Muscle of arm (tissue), 12 donors: ENCODE data around the gene FGF8. TPM values are rescaled to one million over a fixed set of nuclear protein-coding genes. Genes with fewer than 3 reads are reported as not detected.
A peak's percentile ranks its signal among the peaks of the same experiment; 100 is the strongest.

Experiments
- DNase-seq: peaks from one replicate; pipeline ENCODE4 v3.0.0-alpha.2; 2013
- polyA plus RNA-seq, 12 donors: library from polyadenylated mRNA; unstranded; fragments of 120-200 nt; gene quantifications; one replicate each; pipeline ENCODE4 v1.2.1, GENCODE V29; 2013; ENCODE audit not compliant: insufficient read length in 12 of 12

The FGF8 gene
- polyA plus RNA-seq, 12 donors = 0.21 to 0.60 (median 0.31) TPM; not detected in 4

DNA sequence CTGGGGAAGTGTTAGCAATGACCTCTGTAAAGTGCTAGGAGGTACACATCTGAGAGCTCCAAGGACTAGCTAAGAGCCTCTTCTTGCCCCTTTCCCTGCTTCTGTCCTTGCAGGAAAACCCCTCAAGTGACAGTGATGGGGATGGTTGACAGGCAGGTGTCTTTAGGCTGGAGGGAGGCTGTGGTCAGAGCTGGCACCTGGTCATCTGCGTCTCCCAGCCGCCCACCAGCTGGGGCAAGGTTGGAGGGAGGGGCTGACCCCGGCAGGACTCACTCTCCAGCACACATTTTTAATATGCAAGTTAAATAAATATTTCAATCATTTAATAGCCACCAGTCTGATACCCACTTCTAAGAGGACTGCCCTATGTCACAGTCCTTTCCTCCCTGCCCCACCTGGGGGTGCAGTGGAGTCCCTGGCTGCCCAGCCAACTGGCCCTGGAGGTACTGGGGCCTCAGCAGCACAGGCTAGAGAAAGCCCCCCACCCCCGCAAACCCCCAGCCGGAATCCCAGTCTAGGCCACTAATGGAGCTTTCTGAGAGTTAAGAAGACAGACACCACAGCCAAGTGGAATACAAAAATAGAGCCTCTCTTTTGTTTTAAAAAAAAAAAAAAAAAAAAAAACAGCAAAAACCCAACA is 6.3 kb downstream of the FGF8 start:
- DNase-seq = no peak

DNA sequence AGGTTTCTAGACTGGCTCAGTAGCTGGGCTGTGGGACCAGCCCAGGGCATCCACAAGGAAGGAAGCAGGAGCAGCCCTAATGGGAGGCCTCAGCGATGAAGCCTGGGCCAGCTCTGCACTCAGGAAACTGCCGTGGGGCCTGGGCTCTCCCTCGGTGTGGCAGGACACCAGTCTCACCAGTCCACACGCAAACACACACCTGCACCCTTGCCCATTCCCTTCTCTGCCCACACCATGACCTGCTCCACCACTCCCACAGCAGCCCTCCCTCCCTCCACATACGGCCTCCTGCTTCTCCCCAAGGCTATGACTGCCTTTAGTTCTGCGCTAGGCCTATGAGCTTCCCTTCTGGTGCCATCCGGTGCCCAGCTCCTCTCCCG is 7.1 kb downstream of the FGF8 start:
- no peak for DNase-seq

DNA sequence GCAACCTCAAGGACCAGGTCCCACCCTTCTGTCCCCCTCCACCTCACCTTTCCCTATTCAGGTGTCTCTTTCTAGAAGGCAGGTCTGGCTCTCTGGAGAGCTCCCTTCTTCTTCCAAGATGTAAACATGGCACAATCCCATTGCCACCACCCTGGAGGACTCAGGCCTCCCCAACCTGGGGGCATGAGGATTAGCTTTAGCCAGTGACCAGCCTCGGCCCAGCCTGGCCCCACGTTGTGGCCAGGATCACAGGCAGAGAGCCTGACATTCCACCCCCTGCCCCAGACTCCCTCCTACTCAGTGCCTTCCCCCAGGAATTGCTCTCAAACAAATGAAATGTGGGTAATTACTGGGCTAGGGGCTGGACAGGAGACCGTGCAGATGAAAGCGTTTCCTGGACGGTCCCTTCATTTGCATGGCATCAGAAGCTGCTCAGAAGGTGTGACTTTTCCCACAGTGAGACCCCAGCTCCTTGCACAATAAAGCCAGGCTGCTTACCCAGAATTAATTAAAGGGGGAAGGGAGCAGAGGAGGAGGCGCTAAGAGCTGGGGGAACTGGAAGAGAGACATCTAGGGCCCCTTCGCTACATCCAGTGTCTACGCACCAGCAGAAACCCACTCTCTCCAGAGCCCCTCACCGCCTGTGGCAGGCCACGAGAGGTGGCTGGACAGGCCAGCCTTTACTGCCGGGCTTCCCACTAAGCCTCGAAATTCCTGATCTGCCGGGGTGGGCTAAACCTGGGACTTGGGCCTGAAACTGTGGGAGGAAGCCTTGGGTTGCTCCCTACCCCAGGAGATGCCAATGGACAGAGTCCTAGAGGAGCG is 7.7 kb downstream of the FGF8 start:
- no peak for DNase-seq

DNA sequence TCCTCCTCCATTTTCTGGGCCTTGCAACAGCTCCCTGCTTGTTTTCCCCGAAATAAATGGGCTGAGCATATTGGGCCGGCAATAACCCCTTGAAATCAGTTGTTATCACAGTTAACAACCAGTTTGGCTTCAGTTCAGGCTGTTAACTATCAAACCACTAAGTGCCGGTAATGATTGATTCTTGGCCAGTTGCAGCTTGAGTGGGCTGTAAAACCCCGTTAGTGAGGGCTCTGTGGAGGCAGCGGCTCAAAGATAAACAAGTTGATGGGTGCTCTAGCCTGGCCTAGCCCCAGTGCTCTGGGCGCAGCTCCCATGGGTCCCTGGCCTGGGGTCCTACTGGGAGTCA is 8.3 kb downstream of the FGF8 start:
- DNase-seq = no peak

DNA sequence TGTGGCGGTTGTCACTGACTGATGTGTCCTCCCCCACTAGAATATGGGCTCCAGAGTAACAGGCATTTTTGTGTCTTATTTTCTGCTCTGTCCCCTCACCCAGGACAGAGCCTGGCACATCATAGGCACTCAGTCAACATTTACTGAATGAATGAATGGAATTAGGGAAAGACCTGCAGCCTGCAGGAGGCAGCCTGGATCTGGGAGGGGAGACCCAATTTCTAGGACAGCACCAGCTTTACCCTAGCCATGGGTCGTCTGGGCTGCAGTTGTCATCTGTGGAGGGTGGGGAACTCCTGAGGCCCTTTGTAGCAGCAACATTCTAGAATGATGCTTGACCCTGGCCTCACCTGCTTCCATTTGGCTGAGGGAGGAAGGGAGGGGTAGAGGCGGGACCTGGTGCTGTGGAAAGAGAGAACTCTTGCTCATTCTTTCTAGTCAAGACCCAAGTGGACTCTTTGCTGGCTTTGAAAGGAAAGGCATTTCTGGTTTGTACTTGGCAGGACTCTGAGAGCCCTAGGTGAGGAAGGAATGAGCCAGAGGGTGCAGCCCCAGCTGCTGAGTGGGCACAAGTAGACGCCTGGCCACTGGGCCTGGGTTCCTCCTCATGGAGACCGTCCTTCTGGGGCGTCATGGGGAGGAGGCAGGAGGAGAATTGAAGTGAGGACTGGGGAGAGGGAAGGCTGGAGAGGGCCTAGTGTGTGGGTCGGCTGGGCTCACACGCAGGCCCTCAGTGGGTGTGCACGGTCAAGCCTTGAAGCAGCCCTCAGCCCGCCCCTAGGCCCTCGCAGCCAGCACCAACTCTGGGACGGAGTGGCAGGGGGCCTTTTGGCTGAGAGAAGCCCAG is 8.9 kb downstream of the FGF8 start:
- DNase-seq = no peak

DNA sequence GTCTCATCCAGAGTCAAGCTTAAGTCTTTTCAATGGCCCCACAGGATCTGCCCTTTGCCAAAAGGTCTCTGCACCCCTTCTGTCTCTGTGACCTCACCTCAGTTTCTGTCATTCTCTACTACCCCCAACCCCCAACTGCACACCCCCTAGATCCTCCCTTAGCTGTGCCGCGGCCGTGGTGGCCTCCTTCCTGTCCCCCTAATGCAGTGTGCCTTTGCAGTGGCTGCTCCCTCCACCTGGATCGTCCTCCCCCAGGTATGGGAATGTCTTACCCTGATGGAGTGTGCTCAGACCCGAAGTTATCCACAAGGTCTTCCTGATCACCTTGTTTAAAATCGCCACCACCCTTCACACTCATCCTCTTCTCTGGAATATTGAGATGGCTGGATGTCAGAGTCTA is 9.6 kb downstream of the FGF8 start:
- DNase-seq = no peak

DNA sequence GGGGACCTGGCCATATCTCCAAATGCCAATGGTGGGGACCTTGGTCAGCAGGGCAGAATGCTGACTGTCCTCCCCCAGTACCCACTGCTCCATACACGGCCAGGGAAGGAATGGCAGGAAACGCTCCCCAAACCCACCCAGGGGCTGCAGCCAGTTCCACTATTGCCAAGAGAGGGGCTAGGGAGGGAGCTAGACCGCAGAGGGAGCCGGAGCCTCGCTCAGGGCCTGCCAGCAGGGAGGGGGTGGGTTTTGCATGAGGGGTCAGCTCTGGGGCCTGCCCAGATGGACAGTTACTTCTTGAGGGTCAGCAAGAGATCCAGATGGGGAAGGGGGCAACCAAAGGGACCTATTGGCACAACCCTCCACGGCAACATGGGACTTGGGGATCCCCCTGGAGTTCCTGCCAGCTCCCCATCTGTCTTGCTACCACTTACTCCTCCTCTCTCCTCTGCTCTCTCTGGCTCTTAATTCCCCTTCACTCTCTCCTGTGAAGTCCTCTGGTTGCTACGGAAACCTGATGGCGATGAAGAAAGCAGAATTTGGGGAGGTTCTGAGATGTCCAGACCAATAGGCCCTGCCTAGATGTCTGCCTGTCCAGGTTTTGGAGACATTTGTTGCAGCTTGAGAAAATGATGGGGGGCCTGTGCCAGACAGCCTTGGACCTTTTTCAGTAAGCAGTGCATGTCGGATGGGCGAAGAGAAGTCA is 12.6 kb downstream of the FGF8 start:
- no peak for DNase-seq

DNA sequence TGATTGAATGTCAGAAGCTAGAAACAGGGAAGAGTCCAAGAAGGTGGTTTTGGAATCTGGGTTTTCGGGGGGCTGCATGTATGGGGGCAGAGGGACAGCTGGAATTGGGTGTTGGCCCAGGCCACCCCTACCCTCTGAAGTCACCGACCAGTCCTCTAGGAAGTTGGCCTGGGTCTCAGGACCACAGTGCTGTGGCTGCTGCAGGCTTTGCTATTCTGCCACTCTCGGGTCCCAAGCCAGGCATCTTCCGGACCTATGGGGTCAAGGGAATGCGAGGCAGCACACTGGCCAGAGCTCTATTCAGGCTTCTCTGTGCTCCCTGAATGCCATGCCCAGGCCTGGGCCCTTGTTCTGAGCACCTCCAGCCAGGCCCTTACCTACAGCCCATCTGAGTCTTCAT is 13.2 kb downstream of the FGF8 start:
- DNase-seq = no peak

DNA sequence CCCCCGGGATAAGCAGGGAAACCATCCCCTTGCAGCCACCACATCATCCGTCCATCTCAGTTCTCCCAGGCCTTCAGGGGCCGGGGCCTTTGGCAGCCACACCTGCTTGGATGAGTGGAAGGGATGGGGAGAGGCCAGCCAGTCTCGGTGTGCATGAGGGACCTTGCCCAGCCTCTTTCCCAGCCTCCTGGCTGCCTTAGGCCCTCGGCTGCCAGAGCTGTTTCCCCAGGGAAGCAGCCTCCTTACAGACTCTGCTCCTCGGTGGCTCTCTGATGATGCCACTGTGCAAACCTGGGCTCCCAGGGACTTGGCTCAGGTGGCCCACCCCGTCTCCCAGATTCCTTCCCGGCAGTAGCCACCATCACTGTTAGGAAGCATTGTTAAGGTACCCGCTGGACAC is 14.7 kb downstream of the FGF8 start:
- no peak for DNase-seq

DNA sequence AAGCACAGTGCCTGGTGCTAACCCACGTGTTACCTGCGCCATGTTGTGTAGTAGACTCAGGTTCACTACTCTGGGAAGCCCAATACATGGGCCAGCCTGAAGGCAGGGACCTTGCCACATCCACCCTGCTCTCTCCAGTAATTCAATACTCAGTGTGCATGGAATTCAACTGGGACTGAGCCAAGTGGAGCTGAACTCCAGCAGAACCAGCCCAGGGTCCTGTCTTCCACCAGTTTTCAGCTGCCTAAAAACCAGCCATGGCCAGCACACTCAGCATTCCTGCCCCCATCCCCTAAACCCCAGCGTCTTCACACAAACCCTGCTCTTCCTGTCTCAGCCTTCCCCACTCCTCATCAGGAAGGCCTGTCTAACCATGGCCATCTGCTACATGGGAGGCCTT is 15.4 kb downstream of the FGF8 start:
- no peak for DNase-seq

DNA sequence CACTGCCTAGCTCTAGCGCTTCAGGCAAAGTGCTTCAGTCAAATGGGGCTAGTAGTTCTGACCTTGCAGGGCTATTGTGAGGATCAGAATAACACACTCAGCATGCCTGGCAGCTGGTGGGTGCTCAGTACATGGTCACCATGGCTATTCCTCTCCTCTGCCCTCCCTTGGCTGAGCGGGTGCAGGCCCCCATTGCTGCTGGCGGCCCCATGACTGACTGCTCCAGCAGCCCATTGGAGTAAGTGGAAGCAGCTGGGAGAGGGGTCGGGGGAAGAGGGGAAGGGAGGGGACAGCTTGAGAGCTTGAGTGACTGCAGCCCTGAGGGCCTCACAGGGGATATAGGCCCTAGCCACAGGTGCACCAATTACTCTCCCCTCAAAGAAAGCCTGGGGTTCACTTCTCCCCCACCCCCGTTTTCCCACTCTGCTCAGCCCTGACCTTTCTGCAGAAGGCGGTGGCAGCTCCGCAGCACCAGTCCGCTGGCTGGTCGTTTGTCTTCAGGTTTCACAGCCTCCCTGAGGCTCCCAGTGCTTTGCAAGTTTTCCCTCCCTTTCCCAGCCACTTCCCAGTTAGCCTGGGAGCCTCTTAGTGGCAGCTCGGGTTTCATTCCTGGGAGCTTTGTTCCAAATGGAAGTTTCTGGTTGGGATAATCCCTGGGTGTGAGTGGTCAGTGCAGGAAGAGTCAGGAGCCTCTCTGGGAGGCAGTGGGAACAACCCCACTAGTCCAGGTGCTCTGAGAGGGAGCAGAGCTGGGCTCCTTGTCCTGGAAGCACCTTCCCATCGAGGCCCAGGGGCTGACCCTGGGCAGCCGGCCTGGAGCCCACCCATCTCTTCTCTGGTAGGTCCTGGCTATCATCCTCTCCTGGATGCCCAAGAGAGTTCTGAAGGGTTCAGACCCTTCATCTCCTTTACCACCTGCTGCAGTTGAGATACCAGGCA is 16.3 kb downstream of the FGF8 start:
- no peak for DNase-seq

DNA sequence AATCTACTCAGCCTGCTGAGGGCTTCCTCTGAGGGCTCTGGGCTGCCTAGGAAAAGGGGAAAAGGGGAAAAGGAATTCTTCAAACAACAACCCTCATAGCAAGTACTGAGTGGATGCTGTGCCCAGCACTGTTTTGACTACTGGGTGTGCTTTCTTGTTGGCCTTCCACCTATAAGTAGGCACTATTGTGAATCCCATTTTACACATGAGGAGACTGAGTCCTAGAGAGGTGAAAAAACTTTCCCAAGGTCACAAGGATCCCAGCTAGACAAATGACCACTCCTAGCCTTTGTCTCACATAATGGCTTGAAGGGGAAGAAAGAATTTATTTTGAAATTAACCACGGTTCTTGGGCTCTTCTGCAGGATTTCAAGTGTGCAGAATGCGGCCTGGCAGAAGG is 17.1 kb downstream of the FGF8 start:
- no peak for DNase-seq

DNA sequence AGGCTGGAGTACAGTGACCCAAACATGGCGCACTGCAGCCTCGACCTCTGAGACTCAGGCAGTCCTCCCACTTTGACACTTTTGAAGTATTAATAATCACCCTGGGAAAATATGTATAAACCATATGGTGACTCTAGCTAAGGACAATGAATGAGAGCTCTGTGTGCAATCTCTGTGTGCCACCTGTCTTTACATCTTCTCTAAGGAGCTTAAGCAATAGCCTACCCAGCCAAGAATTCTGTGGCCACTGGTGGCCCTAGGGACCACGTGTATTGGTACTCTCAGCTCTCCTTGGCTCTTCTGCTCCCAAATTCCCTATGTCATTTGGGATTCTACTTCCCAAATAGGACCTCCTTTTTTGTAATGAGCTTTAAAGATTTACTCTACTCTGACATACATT is 23.7 kb downstream of the FGF8 start:
- no peak for DNase-seq

DNA sequence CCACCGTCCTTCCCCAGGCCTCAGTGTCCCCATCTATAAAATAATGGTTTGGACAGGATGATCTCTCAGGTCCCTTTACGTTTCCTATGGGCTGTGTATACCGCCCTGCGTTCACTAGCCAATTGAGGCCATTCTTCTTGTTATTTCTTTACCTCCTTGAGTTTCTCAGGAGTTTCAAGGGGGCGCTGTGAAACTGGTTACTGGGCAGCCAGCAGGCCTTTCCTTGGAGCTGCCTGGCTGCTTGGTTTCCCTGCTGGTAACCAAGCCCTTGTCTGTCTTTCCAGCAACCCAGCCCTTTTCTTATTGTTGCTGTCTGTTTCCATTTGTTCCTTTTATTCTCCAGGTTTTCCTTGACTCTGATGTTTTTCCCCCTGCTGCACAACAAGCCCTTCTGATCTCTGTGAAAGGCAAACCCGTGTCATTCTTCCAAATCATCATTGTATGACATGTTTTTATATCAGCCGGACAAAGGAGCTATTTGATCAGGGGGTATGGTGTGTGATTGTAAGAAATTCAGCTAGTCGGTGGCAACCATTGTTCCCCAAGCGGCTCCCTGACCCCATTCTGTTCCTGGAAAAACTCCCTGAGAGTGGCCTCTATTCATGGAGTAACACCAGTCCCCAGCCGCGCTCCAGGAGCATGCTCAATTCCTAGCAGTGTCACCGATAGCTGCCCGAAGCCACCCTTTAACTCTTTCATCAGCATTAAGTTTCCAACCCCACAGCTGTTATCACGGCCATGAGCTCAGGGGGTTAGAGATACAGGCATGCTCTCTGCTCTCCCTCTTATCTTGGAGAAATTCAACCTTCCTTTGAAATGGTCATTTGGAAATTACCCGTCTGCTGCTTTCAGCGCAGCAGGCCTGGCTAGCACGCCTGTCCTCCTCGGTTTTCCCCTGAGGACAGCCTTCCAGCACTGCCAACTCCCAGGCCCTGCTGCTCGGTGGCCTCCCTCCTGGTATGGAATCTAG is 26.6 kb downstream of the FGF8 start:
- no peak for DNase-seq

DNA sequence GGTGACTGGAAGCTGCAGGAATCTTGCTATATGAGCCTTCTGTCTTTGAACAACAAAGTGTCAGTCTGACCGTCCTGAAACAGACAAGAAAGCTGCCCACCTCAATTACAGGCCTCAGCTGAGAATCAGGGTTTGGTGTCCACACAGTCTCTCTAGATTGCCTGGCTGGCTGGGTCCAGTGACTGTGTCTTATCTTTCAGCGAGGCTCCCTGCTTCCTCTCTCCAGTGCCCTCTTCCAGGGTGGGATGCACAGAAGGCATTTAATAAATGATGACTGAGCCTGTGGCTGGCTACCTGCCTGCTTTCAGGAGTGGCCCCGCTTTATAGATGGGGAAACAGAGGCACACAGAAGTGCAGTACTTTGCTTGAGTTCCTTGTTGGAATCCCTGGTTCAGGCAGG is 27.4 kb downstream of the FGF8 start:
- DNase-seq = no peak

DNA sequence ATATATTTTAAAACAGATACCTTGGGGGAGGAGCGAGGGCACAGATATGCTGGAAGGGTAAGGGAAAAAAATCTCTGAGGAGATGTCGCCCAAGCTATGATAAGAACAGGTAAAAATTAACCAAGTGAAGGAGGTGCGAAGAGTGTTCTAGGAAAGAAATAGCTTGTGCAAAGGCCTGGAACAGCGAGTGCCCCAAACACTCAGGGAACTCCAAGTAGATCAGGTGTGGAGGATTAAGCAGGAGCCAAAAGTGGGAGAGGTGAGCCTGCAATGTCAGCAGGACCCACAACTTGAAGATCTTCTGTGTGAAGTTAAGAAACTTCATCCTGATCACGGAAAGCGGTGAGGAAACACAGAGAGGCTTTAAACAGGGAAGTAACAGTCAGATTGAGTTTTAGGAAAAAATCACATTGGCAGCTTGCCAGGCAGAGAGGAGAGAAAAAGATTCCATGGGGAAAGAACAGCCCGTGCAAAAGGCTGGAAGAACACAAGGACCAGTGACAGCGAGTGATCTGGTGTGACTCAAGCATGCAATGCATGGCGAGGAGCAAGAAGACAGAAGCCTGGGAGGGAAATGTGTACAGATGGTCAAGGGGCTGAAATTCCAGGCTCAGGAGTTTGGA is 30.7 kb downstream of the FGF8 start:
- peak; percentile 10 for DNase-seq

DNA sequence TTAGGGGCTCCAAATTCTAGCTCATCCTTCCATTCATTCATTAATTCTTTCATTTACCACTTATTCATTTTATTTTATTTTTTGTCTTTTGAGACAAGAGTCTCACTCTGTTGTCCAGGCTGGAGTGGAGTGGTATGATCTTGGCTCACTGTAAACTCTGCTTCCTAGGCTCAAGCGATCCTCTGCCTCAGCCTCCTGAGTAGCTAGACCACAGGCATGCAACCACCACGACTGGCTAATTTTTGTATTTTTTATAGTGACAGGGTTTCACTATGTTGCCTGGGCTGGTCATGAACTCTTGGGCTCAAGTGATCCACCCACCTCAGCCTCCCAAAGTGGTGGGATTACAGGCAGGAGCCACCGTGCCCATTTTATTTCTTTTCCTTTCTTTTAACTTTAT is 31.6 kb downstream of the FGF8 start:
- DNase-seq = no peak

DNA sequence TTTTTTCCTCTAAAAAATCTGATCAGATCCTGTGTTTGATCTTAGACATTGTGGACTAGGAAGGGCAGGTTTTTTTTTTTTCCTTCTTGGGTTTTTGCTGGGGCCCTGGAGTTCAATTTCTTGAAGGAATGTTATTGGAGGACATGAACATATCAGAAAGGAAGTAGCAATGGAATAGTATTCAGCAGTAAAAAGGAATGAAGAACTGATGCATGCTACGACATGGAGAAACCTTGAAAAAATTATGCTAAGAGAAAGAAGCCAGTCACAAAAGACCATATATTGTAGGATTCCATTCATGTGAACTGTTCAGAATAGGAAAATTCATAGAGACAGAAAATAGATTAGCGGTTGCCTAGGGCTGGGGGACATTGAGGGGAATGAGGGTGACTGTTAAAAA is 34.0 kb downstream of the FGF8 start:
- no peak for DNase-seq

DNA sequence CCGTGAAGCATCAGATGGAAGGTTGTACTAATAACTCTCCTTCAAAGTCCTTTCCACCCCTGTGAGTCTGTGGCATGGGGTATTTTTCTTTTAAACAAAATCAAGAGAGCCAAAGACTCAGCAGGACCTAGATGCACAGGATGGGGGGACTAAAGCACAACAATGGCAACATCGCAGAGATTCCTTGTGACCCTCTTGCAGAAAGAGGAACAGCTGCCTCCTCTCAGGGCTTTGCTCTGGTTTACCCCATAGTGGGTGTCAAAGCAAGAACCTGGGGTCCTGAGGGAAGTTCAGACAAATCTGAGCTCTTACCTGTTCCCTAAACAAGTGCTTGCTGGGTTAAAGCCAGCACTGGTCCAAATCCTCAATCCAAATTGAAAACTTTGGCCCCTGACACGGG is 39.2 kb downstream of the FGF8 start:
- DNase-seq = no peak
